Mononuclear cell (primary cell): Measurements from ENCODE around the gene SMIM15. TPM values are rescaled to one million over a fixed set of nuclear protein-coding genes. Genes with fewer than 3 reads are reported as not detected.
"Not testable (repeated sequence)": the region's sequence is repeated elsewhere in the genome, so short reads cannot be mapped to it uniquely, and the experiment has no call there.

Experiments used
- H3K27me3 ChIP-seq: 2 replicates; pipeline ENCODE4 v1.6.0; 2011; ENCODE audit warnings: low read length, control low read depth; ENCODE audit not compliant: insufficient read depth
- H3K4me1 ChIP-seq: 2 replicates; pipeline ENCODE4 v1.5.1; 2011; ENCODE audit warnings: mild to moderate bottlenecking, low read length, control low read depth; ENCODE audit not compliant: insufficient read depth
- H3K4me3 ChIP-seq: 2 replicates; pipeline ENCODE4 v1.5.1; 2011; ENCODE audit warnings: mild to moderate bottlenecking, low read length, moderate library complexity
- H3K9me3 ChIP-seq: 2 replicates; pipeline ENCODE4 v1.5.1; 2011; ENCODE audit warnings: low read depth, mild to moderate bottlenecking, control low read depth, low read length
- total RNA-seq: library from RNA; depleted of rRNA; stranded (reverse); fragments of >200 nt; gene quantifications from one replicate; pipeline ENCODE4 v1.2.3, GENCODE V29; 2012

SMIM15 gene, protein sequence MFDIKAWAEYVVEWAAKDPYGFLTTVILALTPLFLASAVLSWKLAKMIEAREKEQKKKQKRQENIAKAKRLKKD
- total RNA-seq: 17.4 TPM

DNA sequence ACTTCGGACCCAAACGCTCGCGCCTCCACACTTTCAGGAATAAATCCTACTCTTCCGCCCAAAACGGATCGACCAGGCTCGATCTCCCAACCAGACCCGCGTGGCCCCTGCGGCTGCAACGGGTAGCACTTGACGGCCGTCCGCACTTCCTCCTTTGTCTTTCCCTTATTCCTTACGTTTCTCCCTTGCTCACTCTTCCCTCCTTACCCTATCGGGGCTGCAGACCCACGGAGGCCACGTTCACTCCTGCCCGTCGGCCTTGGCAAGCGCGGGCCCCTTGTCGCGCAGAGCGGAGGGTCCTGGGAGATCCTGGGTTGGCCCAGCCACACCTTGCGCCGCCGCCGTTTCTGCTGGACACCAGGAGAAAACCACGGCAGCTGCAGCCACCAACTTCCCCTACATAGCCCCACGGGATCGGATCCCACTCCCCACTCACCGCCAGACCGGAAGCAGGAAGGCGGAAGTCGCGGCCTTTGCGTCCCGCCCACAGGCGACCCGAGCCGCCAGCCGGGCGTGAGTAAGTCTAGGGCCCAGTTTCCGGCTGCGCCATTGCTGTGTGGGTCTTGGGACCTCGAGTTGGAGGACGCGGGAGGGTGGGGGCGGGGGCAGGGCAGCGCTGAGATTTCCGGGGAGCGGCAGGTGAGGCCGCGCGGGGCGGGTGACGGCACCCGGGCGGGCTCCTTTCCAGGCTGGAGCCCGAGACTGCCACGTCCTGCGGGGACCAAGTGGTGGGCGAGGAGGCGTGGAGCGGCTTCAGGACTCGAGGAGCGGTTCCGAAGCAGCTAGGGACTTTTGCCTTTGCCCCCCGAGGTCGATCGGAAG lies at the start of gene SMIM15:
Gene SMIM15, minus strand, starts transcription at position 459 of the 822 bp plus-strand sequence. CDS start 2,297 bp downstream, outside the sequence.
- H3K27me3 ChIP-seq: no peaks in the 10 kb centered on the region
- H3K4me3 ChIP-seq: peak within 1 kb of the TSS; percentile 88
- peaks cover 29% of the 10 kb centered on the region for H3K4me1 ChIP-seq
- H3K9me3 ChIP-seq: no peaks in the 10 kb centered on the region

DNA sequence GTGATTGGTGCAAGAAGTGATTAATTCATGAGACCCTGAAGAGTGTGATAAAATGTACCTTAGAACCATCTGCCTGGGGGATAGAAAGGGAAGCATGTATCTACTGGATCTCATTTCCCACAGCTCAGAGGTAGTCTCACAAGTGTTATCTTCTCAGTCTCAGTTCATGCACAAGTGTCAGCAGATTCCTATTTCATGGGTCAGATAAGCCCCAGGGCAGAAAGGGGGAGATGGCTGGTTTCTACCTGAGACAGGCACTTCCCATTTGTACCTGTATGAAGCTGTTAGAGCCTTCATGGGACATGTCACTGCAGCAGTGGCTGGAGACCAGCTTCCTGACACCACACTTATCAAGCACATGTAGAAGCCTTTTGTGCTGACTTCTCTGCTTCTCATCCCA lies 45.6 kb upstream of the SMIM15 start:
- Histone ChIP-seq H3K4me1 (no peaks in the 10 kb centered on the region), H3K27me3 (no peaks in the 10 kb centered on the region), H3K9me3 (no peaks in the 10 kb centered on the region), H3K4me3 (no peak overlapping the region)

DNA sequence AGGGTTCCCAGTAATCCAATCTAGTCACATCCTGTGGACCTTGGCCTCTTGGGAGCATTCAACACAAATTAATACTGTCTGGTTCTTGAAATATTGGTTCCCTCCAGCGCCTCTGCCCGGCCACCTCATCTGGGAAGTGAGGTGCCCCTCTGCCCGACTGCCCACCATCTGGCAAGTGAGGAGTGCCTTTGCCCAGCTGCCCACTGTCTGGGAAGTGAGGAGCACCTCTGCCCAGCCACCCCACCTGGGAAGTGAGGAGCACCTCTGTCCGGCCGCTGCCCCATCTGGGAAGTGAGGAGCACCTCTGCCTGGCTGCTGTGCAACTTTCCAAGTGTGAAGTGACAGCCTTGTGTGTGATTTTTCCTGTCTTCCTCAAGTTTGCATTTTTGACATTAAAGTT lies 42.7 kb upstream of the SMIM15 start:
- H3K9me3 ChIP-seq: no peaks in the 10 kb centered on the region
- H3K4me1 ChIP-seq: no peaks in the 10 kb centered on the region
- H3K4me3 ChIP-seq: no peak overlapping the region
- H3K27me3 ChIP-seq: no peaks in the 10 kb centered on the region

DNA sequence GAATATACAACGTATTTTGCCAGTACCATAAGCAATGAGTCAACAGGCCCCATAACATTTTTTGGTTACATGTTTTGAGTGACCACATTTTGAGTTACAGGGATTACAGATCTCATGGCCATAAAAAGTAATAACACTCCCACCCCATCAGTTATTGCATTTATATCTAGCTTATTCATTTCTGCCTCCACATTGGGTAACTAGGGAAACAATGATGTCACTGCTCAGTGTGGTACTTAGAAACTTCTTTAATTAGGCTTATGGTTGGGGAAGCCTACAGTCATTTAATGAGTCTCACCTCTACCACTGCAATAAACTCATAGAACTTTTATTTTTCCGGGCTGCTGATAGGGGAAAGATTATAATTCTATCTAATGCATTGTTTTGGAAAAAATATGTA lies 39.9 kb upstream of the SMIM15 start:
- no peaks in the 10 kb centered on the region for H3K27me3 ChIP-seq
- no peak overlapping the region for H3K4me3 ChIP-seq
- H3K9me3 ChIP-seq: no peaks in the 10 kb centered on the region
- H3K4me1 ChIP-seq: no peaks in the 10 kb centered on the region

DNA sequence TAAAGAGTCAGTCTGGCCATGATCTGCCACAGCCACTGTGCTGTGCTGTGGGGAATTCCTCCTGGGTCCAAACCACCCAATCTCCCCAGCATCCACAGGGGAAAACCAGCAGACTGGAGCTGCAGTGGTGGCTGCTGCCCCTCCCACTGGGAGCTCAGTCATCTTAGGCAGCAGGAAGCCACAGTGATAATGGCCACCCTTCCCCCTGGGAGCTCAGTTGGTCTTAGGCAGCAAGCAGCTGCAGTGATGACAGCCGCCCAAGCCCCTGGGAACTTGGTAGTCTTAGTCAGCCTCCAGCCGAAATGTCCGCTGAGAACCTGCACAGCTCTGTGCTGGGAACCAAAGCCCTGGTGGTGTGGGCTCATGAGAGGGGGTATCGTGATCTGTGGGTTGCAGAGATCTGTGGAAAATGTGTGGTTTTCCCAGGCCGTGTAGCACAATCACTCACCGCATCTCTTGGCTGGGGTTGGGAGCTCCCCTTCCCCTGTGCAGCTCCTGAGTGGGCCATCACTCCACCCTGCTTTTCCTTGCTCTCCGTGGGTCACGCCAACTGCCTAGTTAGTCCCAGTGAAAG lies 38.4 kb upstream of the SMIM15 start:
- H3K4me3 ChIP-seq: no peak overlapping the region
- H3K4me1 ChIP-seq: no peaks in the 10 kb centered on the region
- no peaks in the 10 kb centered on the region for H3K9me3 ChIP-seq
- no peaks in the 10 kb centered on the region for H3K27me3 ChIP-seq

DNA sequence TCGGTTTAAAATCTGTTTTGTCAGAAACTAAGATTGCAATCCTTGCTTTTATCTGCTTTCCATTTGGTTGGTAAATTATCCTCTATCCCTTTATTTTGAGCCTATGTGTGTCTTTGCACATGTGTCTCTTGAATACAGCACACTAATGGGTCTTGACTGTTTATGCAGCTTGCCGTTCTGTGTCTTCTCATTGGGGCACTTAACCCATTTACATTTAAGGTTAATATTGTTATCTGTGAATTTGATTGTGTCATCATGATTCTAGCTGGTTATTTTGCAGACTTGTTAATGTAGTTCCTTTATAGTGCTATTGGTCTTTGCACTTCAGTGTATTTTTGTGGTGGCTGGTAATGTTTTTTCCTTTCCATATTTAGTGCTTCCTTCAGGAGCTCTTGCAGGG lies 36.3 kb upstream of the SMIM15 start:
- H3K4me1 ChIP-seq: no peaks in the 10 kb centered on the region
- H3K9me3 ChIP-seq: no peaks in the 10 kb centered on the region
- no peaks in the 10 kb centered on the region for H3K27me3 ChIP-seq
- H3K4me3 ChIP-seq: no peak overlapping the region

DNA sequence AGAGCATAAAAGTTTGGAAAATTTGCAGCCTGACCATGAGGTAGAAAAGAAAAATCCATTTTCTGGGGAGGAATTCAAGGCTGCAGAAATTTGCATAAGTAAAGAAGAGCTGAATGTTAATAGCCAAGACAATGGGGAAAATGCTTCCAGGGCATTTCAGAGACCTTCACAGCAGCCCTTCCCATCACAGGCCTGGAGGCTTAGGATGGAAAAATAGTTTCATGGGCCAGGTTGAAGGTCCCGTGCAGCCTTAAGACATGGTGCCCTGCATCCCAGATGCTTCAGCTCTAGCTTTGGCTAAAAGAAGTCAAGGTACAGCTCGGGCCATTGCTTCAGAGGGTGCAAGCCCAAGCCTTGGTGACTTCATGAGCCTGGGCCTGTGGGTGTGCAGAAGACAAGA lies 25.6 kb upstream of the SMIM15 start:
- not testable (repeated sequence) for H3K4me1 ChIP-seq, H3K27me3 ChIP-seq, H3K9me3 ChIP-seq, H3K4me3 ChIP-seq

DNA sequence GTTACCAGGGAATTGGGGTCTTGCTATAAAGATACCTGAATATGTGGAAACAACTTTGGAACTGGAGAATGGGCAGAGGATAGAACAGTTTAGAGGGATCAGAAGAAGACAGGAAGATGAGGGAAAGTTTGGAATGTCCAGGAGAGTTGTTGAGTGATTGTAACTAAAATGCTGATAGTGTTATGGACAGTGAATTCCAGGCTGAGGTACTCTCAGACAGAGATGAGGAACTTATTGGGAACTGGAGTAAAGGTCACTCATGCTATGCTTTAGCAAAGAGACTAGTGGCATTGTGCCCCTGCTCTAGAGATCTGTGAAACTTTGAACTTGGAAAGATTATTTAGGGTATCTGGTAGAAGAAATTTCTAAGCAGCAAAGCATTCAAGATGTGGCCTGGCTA lies 25.1 kb upstream of the SMIM15 start:
- H3K4me1 ChIP-seq, H3K9me3 ChIP-seq, H3K27me3 ChIP-seq, H3K4me3 ChIP-seq: not testable (repeated sequence)

DNA sequence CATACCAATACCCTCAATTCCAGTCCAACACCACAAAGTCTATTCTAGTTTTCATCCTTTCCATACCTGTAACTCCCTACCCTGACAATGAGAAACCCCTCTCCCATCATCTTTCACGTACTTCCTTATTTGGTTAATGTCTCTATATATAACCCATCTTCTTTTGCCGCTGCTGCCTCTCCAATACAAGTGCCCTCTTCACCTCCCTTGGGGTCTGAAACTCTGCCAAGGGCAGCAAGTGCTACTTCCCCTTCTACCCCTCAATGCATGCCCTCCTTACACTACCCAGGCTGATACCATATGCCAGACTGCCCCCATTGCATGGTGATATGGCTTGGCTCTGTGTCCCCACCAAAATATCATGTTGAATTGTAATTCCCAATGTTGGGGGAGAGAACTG lies 24.4 kb upstream of the SMIM15 start:
- Histone ChIP-seq H3K27me3 (no peaks in the 10 kb centered on the region), H3K9me3 (peaks cover 2% of the 10 kb centered on the region), H3K4me1 (no peaks in the 10 kb centered on the region), H3K4me3 (no peak overlapping the region)

DNA sequence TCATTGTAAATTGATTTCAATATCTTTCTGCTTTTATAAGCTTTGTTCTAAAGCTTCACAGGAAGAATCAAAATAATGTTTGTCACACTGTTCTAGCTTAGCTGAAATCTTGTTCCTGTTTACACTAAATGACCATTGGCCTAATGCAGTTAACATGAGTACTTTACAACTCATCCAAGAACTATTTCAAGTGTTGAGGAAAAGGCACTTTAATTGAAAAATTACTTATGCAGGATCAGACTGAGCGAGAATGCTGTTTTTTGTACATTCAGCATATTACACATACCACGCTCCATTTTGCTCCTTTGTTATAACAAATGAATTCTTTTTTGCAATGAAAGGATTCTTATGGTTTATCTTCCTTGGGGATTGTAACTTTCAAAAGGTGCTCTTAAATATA lies 22.4 kb upstream of the SMIM15 start:
- H3K4me3 ChIP-seq: no peak overlapping the region
- no peaks in the 10 kb centered on the region for H3K9me3 ChIP-seq
- no peaks in the 10 kb centered on the region for H3K27me3 ChIP-seq
- H3K4me1 ChIP-seq: no peaks in the 10 kb centered on the region

DNA sequence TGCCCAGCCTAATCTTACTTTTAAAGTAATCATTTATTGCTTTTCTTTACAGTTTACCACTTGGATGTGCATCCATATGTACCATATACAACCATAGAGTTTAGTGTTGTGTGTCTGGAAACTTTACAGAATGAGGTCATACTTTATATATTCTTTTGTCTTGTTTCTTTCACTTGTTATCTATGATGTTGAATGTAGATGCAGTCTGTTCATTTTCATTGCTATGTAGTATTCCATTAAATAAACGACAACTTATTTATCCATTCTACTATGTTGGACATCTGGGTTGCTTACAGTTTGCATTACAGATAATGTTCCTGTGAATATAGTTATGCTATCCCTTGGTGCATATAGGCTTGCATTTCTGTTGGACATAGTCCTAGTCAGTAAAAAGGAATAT lies 21.3 kb upstream of the SMIM15 start:
- no peaks in the 10 kb centered on the region for H3K27me3 ChIP-seq
- H3K4me1 ChIP-seq: no peaks in the 10 kb centered on the region
- H3K9me3 ChIP-seq: no peaks in the 10 kb centered on the region
- no peak overlapping the region for H3K4me3 ChIP-seq

DNA sequence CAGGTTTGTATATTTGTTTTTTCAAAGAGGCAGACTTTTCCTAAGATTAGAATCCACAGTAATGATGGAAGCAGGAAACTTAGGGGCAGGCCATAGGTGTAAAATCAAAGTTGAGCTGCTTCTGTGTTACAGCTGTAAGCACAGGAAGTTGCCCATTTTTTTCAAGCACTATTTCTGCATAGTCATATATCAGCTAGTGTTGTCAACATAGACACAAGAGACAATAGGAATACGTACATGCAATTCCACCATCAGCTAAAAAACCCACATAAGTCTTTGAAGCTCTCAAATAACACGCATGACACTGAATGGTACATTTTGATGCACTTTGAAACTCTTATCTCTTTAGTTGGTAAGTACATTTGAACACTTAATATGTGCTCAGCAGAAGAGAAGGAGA lies 20.2 kb upstream of the SMIM15 start:
- Histone ChIP-seq H3K4me1 (peaks cover 5% of the 10 kb centered on the region), H3K27me3 (no peaks in the 10 kb centered on the region), H3K9me3 (no peaks in the 10 kb centered on the region), H3K4me3 (no peak overlapping the region)

DNA sequence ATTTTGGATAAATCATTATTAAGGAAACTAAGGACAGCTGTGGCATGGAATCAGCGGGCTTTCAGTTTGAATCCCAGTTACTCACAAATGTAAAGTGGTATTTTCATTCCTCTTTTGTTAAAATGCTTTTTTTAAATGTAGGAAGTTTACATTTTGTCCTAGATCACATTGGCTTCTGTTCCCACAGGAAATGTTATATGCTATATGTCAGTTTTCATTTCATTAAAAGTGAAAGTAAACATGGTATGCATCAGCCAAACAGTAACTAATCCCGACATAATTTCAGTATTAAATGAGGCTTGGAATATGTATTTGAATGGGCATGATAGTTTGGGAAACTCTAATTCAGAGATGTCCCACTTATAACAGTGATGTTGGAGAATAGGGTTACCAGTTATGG lies 18.6 kb upstream of the SMIM15 start:
- H3K9me3 ChIP-seq: no peaks in the 10 kb centered on the region
- H3K4me1 ChIP-seq: peaks cover 5% of the 10 kb centered on the region
- H3K27me3 ChIP-seq: no peaks in the 10 kb centered on the region
- no peak overlapping the region for H3K4me3 ChIP-seq

DNA sequence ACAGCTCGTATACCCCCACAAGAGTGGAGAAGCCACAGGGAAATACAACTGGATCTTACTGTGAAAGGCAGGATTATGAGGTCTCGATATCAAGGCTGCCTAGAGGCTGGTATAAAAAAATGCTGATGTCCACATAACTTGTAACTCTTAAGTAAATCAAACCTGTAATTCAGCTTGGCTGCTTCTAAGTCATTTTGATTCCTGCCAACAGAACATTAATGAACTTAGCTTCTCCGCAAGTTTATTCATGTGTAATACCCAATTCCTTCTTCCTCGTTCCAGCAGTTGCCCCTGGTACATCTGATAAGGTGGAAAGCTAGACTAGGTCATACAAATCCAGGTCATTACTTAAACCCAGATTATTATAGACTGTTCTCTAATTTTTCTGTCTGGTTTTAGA lies 16.4 kb upstream of the SMIM15 start:
- Histone ChIP-seq H3K9me3 (no peaks in the 10 kb centered on the region), H3K4me1 (peaks cover 5% of the 10 kb centered on the region), H3K27me3 (no peaks in the 10 kb centered on the region), H3K4me3 (no peak overlapping the region)

DNA sequence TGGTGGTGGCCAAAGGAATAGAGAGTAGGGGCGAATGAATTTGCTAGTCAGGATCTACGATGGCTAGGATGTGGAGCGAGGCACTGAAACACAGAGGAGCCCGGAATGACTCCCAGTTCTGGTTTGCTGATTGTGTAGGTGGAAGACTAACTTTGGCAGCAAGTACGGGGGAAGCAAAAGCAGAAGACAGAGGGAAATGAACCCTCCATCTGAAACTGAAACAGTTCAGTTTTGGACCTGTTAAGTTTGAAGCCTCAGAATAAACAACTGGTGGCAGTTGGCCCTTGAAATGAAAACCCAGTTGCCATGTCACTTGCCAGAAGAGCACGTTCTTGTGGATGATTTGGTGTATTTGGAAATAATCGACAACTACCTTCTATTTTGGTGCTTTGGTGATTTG lies 15.4 kb upstream of the SMIM15 start:
- Histone ChIP-seq H3K4me1 (peaks cover 5% of the 10 kb centered on the region), H3K4me3 (no peak overlapping the region), H3K27me3 (no peaks in the 10 kb centered on the region), H3K9me3 (no peaks in the 10 kb centered on the region)

DNA sequence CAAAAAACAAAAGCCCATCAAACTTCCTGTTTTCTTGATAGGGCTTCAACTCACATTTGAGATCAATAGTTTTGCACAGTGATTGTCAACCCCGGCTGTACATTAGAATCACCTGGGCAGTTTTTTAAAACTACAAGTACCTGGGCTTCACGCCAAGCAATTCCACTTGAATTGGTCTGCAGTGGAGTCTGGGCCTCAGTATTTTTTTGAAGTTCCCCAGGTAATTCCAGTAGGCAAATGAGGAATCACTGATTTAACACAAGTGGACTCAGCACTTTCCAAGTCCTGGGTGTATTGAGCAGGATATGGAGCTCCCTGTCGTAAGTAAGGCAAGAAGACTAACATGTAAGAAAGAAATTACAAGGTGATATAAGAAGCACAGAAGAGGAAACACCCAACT lies 14.8 kb upstream of the SMIM15 start:
- no peaks in the 10 kb centered on the region for H3K9me3 ChIP-seq
- H3K4me1 ChIP-seq: peaks cover 5% of the 10 kb centered on the region
- no peak overlapping the region for H3K4me3 ChIP-seq
- no peaks in the 10 kb centered on the region for H3K27me3 ChIP-seq
